Activated CD4-positive, alpha-beta T cell treated with anti-CD3 and anti-CD28 coated beads for 4 hours (primary cell): ENCODE data around the gene GNAZ.
A peak's percentile ranks its signal among the peaks of the same experiment; 100 is the strongest.

ENCODE experiments used
- DNase-seq, 2 donors: peaks; one replicate each; pipeline ENCODE4 v3.0.0-alpha.2; 2020

The GNAZ gene

GRCh38 chr22:23142546-23143105 is 72.3 kb downstream of the GNAZ start:
- no peak for DNase-seq

- DNase-seq = no peak
Measured at GRCh38 chr22:23143119-23143518, 72.8 kb downstream of the GNAZ start.

- no peak for DNase-seq
Measured at GRCh38 chr22:23144432-23144831, 74.1 kb downstream of the GNAZ start.

- peak; percentile 78 to 84 for DNase-seq
Measured at GRCh38 chr22:23144932-23145877, 74.9 kb downstream of the GNAZ start, which contains the start of gene RAB36. TSS of gene RAB36 (plus strand) at chr22:23145477. CDS start at chr22:23146617, 1,140 bp downstream.

- DNase-seq = no peak
Measured at GRCh38 chr22:23145878-23146470, 75.7 kb downstream of the GNAZ start.

- no peak for DNase-seq
Measured at GRCh38 chr22:23146478-23147205, 76.3 kb downstream of the GNAZ start.

- no peak for DNase-seq
Measured at GRCh38 chr22:23147617-23148387, 77.5 kb downstream of the GNAZ start.

- DNase-seq = no peak
Measured at GRCh38 chr22:23149743-23150238, 79.5 kb downstream of the GNAZ start.

GRCh38 chr22:23150762-23151161 is 80.4 kb downstream of the GNAZ start:
- no peak for DNase-seq

- DNase-seq = no peak
Measured at GRCh38 chr22:23151827-23152226, 81.5 kb downstream of the GNAZ start.

- no peak for DNase-seq
Measured at GRCh38 chr22:23152238-23153114, 82.2 kb downstream of the GNAZ start.

GRCh38 chr22:23153994-23154393 is 83.7 kb downstream of the GNAZ start:
- DNase-seq = no peak

GRCh38 chr22:23154461-23154860 is 84.1 kb downstream of the GNAZ start:
- DNase-seq = no peak

GRCh38 chr22:23155143-23155542 is 84.8 kb downstream of the GNAZ start:
- DNase-seq = no peak

- DNase-seq = no peak
Measured at GRCh38 chr22:23155831-23156230, 85.5 kb downstream of the GNAZ start.

- no peak for DNase-seq
Measured at GRCh38 chr22:23156286-23156685, 86.0 kb downstream of the GNAZ start.

GRCh38 chr22:23157560-23158515 is 87.5 kb downstream of the GNAZ start:
- no peak for DNase-seq

GRCh38 chr22:23158516-23159290 is 88.4 kb downstream of the GNAZ start:
- no peak for DNase-seq

GRCh38 chr22:23159291-23159630 is 88.9 kb downstream of the GNAZ start:
- no peak for DNase-seq
